ENCODE data around the gene PRAMEF8. TPM values are rescaled to one million over a fixed set of nuclear protein-coding genes. Genes with fewer than 3 reads are reported as not detected.
A peak's percentile ranks its signal among the peaks of the same experiment; 100 is the strongest.
"Not testable (repeated sequence)": the region's sequence is repeated elsewhere in the genome, so short reads cannot be mapped to it uniquely, and the experiment has no call there.

Gene PRAMEF8
- total RNA-seq, 1 experiment from 2014 or later: not detected

DNA sequence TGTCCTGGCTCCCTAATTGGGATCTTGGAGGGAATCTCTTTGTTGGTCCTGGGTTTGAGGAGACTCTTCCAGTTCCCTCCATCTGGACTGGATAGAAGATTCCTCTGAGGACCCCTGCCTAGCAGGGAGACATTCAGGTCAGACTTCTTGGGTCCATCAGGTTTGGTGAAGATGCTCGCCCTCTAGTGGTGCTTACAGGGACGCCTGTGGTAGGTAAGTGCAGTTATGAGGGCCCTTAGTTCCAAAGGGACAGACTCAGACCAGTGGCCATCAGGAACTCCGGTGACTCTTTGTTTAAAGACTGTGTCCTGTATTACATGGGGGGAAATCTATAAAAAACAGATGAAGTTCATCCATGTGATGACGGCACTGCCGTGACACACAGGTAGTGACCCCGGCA lies 7.9 kb downstream of the PRAMEF8 start:
- not testable (repeated sequence) for H2BK15ac ChIP-seq (ENCODE audit: low read depth, low read length); H3K27ac ChIP-seq (ENCODE audit: insufficient read length, low read depth, low read length); H3K27me3 ChIP-seq (ENCODE audit: insufficient read depth, low read length); H3K14ac ChIP-seq (ENCODE audit: insufficient read depth, low read length); H3K79me2 ChIP-seq (ENCODE audit: insufficient read depth, low read length); H3T11ph ChIP-seq (ENCODE audit: low read length); H3K23ac ChIP-seq (ENCODE audit: insufficient read length, low read depth, low read length); H3K9me3 Mint-ChIP-seq; H3K36me3 Mint-ChIP-seq (ENCODE audit: insufficient read depth in 1 of 3, low read depth in 3 of 3); H3K4me1 Mint-ChIP-seq; H4K5ac ChIP-seq (ENCODE audit: insufficient read length, low read depth, low read length); H3K27me3 Mint-ChIP-seq (ENCODE audit: low read depth); H3K79me1 ChIP-seq (ENCODE audit: insufficient read depth, low read depth, low read length, poor library complexity, severe bottlenecking); H3K27ac Mint-ChIP-seq; H2BK20ac ChIP-seq (ENCODE audit: low read depth, low read length, poor library complexity, severe bottlenecking); H2BK12ac ChIP-seq (ENCODE audit: insufficient read length, low read depth, low read length); H4K20me1 ChIP-seq (ENCODE audit: control insufficient read depth, insufficient read depth, insufficient read length); H3K23me2 ChIP-seq (ENCODE audit: insufficient read length, low read depth, low read length, poor library complexity, severe bottlenecking); H4K91ac ChIP-seq (ENCODE audit: insufficient read length, low read depth, low read length); H3K4me1 ChIP-seq (ENCODE audit: insufficient read depth, low read length); H4K8ac ChIP-seq (replicated peaks; ENCODE audit: insufficient read length, low read depth, low read length); H2BK5ac ChIP-seq (ENCODE audit: insufficient read length, low read length); H3K18ac ChIP-seq (ENCODE audit: insufficient read length, low read depth, low read length); H2BK120ac ChIP-seq (ENCODE audit: low read depth, low read length, poor library complexity, severe bottlenecking); H2AK5ac ChIP-seq (ENCODE audit: insufficient read length, low read length); H3K9me3 ChIP-seq (ENCODE audit: control insufficient read depth, low read depth, low read length); H3K56ac ChIP-seq (ENCODE audit: insufficient read length, low read depth, low read length); H3K9ac ChIP-seq (ENCODE audit: extremely low read depth, insufficient read length, low read length); H3K4ac ChIP-seq (ENCODE audit: low read depth, low read length); H3K4me3 Mint-ChIP-seq; H2AFZ ChIP-seq (ENCODE audit: low read length); H3K4me2 ChIP-seq (ENCODE audit: insufficient read depth, insufficient read length, low read length)
- DNase-seq: peak; percentile 14
- no CpG with 5 or more reads among the region's 6 CpGs for WGBS (ENCODE audit: extremely low coverage, insufficient read length, low lambda C conversion rate)

DNA sequence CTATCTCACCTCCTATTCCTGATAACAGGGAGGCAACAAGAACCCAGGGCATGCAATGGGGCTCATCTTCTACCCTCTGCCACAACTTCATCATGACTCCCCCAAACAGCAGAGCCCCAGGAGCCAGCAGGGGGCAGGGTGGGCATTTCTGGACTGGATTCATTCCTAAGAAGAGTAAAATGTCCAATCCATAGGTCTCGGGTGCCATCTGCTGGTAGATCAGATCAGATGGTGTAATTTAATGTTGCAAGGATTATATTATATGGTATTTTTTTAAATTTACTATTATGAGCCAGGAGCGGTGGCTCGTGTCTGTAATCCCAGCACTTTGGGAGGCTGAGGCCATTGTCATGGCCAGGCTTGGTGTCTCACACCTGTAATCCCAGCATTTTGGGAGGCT lies 19.8 kb downstream of the PRAMEF8 start:
- H3K4me2 ChIP-seq (ENCODE audit: insufficient read depth, insufficient read length, low read length); H3K4ac ChIP-seq (ENCODE audit: low read depth, low read length); H4K5ac ChIP-seq (ENCODE audit: insufficient read length, low read depth, low read length); H3K18ac ChIP-seq (ENCODE audit: insufficient read length, low read depth, low read length); H3K79me1 ChIP-seq (ENCODE audit: insufficient read depth, low read depth, low read length, poor library complexity, severe bottlenecking); H2BK120ac ChIP-seq (ENCODE audit: low read depth, low read length, poor library complexity, severe bottlenecking); H3K36me3 Mint-ChIP-seq (ENCODE audit: insufficient read depth in 1 of 3, low read depth in 3 of 3); H2AFZ ChIP-seq (ENCODE audit: low read length); H2AK5ac ChIP-seq (ENCODE audit: insufficient read length, low read length); H3T11ph ChIP-seq (ENCODE audit: low read length); H4K91ac ChIP-seq (ENCODE audit: insufficient read length, low read depth, low read length); H3K23me2 ChIP-seq (ENCODE audit: insufficient read length, low read depth, low read length, poor library complexity, severe bottlenecking); H3K4me3 Mint-ChIP-seq; H3K9me3 ChIP-seq (ENCODE audit: control insufficient read depth, low read depth, low read length); H3K27ac Mint-ChIP-seq; H3K56ac ChIP-seq (ENCODE audit: insufficient read length, low read depth, low read length); H3K9ac ChIP-seq (ENCODE audit: extremely low read depth, insufficient read length, low read length); H3K27me3 Mint-ChIP-seq (ENCODE audit: low read depth); H3K4me1 Mint-ChIP-seq; H3K27me3 ChIP-seq (ENCODE audit: insufficient read depth, low read length); H3K14ac ChIP-seq (ENCODE audit: insufficient read depth, low read length); H2BK20ac ChIP-seq (ENCODE audit: low read depth, low read length, poor library complexity, severe bottlenecking); H3K23ac ChIP-seq (ENCODE audit: insufficient read length, low read depth, low read length); H3K4me1 ChIP-seq (ENCODE audit: insufficient read depth, low read length); H3K79me2 ChIP-seq (ENCODE audit: insufficient read depth, low read length); H2BK12ac ChIP-seq (ENCODE audit: insufficient read length, low read depth, low read length); H2BK5ac ChIP-seq (ENCODE audit: insufficient read length, low read length); H3K27ac ChIP-seq (ENCODE audit: insufficient read length, low read depth, low read length); H4K20me1 ChIP-seq (ENCODE audit: control insufficient read depth, insufficient read depth, insufficient read length); H4K8ac ChIP-seq (replicated peaks; ENCODE audit: insufficient read length, low read depth, low read length); H2BK15ac ChIP-seq (ENCODE audit: low read depth, low read length); DNase-seq: not testable (repeated sequence)
- H3K9me3 Mint-ChIP-seq: peaks cover 11 to 15% of the 10 kb centered on the region in 2 experiments
- WGBS (ENCODE audit: extremely low coverage, insufficient read length, low lambda C conversion rate): no CpG with 5 or more reads among the region's 3 CpGs
